ENCODE results near the gene ATG10.
"Not testable (repeated sequence)": the region's sequence is repeated elsewhere in the genome, so short reads cannot be mapped to it uniquely, and the experiment has no call there.

Gene ATG10

DNA sequence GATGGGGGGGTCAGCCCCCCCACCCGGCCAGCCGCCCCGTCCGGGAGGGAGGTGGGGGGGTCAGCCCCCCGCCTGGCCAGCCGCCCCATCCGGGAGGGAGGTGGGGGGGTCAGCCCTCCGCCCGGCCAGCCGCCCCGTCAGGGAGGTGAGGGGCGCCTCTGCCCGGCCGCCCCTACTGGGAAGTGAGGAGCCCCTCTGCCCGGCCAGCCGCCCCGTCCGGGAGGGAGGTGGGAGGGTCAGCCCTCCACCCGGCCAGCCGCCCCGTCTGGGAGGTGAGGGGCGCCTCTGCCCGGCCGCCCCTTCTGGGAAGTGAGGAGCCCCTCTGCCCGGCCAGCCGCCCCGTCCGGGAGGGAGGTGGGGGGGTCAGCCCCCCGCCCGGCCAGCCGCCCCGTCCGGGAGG lies 168.0 kb downstream of the ATG10 start:
- not testable (repeated sequence) for DNase-seq

DNA sequence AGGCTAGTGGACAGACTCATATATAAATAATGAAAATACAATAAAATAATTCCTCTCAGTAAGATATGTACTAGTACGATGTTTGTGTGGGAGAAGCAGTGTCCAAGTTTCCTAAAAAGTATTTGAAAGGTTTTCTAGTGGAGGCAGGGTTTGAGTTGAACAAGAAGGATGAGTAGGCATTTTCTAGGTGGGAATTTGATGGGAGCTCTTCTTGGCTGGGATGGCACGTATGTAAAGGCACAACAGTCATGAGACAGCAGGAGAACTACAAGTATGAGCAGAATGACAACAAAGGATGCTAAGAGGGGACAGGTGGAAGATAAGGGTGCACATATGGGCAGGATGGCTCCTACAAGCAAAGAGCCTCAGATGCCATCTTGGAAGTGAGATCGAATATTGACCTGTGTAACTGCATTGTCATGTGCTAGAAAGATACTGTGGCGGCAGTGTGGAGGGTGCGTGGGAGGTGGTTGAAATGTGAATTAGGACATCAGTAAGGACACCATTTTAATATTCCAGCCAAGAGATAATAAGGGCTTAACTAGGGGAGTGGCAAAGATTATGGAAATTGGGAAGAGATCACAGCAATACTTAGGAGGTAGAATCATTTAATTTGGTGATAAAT lies 170.5 kb downstream of the ATG10 start:
- DNase-seq, result no peak

DNA sequence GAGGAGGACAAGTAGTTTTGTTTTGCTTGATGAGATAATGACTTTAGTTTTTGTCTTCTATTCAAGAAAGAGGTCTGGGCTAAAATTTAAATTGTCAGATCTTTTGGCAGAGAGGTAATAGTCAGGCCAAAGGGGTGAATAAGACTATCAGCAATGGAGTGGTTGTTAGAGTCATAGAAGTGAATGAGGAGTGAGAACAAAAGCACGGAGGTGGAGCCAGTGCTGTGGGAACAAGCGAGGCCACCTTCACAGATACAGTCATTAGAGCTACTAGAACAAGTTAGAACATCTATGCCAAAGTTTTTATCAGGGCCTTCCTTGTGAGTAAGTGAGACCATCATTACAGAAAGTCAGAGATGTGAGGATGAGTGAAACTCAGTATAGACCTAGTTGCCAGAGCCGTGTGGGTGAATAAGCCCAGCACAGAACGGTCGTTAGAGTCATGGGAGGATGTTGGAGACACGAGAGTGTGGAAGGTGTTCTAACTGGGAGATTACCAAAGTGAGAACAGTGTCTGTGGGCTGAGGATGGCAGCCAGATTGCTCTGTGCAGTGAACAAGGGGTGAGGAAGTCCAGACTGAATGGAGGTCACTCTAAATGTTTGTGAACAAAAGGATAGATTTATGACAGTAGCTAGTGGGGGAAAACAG lies 171.2 kb downstream of the ATG10 start:
- no peak for DNase-seq

DNA sequence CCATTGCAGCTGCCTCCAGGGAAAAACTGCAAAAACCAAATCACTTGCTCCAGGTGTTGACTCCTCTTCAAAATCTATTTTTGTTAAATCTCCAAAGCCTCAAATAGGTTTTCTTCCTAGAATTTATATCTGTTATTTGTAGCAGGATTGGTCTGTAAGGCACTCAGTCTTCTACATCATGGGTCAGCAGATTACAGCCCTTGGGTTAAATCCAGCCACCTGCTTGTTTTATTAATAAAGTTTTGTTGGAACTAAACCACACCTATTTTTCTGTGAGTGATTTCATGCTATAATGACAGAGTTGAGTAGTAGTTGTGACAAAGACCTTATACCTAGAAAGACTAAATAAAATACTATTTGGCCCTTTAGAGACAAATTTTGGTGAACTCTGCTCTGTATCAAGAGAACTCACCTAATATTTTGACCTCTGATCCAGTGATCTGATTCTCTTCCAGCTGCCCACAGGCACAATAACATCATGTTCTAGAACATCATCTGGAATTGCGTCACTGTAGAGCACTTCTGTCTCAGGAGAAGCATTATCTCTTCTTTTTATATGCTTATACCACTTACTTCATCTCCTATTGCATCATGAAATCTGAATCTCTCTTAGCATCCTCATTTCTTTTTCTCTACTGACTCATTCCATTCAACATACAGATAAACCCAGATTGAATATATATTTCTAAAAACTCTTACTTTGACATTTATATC lies 176.2 kb downstream of the ATG10 start:
- DNase-seq, result no peak

DNA sequence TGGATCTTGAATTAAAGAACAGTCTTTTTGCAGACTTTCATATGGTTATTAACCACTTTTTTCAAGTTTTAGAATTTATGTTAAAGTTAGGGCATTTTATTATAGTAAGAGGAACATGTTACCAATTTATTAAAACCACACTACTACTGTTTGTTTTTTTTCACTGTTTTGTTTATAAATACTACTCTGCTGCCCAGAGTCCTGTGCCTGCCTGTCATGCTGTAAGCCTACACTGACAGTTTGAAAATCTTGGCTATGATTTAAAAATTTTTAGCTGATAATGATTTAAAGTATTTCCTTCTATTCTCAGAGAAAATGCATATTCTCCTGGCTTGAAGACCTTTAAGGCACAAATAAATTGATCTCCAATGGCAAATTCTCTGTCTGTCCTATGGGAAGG lies 177.6 kb downstream of the ATG10 start:
- no peak for DNase-seq

DNA sequence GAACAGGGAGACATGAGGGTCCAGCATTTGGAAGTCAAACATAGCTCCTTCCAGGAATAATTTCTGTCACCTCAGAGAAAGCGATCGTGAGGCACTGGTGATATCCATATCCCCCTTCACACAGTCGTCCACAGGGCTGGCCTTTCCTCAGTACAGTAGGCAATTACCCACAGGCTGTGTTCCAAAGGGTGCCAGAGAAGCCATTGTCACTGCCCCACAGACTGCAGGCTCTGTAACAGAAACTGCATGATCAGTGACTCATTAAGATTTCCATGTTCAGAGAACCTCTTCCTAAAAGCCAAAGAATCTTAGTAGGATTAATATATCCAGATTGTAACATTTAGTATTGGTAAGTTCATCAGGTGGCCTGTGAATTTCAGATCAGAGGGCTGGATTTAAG lies 178.7 kb downstream of the ATG10 start:
- DNase-seq, result no peak

DNA sequence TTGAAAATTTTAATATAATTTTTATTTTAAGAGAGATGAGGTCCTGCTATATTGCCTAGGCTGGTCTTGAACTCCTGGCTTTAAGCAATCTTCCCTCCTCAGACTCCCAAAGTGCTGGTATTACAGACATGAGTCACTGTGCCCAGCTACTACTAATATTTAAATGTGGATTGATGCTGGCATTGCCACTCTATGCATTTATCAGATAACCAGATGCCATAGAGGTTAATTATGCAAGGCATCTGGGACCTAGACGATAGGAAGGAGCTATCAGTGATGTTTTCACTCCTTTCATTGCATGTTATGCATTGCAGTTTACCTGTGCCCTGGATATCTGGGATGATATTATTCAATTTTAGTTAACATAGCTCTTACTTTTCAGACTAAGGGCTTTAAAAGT lies 179.4 kb downstream of the ATG10 start:
- no peak for DNase-seq

DNA sequence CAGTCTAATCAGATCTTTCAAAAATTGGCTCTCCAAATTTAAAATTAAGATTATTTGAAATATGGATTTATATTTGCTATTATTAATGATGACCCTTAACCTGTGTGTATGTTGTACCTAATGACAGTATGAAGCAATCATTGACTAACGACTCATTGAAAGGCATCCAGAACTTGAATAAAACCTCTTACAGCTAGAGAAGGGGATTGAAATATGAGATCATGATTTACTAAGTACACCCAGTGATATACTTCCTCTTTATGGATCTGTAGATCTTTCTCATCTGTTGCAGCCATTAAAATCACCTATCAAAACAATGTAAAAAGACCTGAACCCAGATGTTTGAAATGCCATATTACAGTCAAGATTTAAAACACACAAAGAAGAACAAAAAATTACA lies 179.8 kb downstream of the ATG10 start:
- no peak for DNase-seq

DNA sequence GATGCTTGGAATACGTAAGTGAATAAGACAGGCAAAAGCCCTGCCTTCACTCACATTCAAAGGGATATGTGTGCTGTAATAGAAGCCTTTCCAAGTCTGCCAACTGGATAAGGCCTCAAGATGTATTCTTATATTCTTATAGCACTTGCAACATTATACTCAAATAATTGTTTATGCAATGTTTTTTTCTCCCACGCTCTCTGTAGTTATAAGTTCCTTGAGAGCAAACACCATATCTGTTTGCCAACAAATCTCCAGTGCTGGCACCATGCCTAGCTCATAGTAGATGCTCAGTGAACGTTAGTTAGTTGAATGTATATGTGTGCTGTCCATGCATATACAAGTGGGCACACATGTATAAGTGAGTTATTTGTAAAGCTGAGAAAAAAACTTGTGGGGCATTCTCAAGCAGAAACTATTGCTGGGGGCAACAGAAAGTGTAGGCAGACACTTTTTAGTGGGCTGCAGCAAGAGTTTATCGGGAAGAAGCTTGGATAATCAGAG lies 181.2 kb downstream of the ATG10 start:
- DNase-seq, result no peak

DNA sequence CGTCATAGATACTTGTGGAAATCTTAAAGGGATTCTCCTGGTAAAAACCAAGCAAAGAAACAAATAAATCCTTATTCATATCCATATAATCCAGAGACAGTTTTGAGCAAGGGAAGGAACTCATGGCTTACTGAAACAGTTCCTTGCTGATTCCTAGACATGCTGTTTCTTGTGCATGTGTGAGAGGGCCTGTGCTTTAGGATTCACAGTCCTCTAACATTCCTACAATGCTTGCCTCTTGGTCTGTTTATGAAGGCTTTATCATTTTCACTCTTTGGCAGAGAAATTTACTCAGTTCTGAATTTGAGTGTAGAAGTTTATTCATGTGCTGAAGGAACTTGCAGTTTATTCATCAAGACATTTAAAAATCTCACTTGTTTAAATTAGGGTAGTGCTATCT lies 183.0 kb downstream of the ATG10 start:
- no peak for DNase-seq

DNA sequence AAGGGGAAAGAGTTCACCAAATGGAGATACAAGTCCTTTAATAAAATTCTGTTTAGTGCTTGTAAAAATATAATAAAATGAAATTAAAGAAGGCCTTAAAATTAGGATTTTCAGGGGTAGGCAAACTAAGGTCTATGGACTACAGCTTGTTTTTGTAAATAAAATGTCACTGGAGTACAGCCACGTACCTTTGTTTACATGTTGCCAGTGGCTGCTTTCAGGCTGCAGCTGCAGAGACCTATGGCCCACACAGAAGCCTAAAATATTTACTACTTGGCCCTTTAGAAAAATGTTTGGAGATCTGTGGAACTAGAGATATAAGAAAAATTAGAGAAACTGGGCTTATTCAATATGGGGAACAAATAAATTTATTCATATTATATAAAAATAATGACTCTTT lies 183.5 kb downstream of the ATG10 start:
- DNase-seq, result no peak

DNA sequence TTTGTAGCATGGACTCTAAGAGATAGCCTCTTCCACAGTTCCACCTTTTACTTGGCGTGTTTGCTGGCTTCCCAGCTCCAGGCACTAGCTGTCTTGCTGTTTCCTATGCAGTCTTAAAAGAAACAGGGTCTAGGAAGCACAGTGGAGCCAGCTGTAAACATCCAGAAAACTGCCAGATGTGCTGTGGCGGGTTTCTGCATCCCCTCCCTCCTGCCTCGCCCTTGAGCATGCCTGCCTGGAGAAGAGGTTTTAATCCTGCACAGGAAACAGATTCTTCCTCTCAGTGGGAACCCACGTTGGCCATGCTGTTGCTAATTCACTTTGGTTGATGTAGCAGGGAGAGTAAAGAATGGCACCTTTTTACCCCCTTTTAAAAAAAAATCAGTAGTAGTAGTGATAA lies 185.1 kb downstream of the ATG10 start:
- no peak for DNase-seq

DNA sequence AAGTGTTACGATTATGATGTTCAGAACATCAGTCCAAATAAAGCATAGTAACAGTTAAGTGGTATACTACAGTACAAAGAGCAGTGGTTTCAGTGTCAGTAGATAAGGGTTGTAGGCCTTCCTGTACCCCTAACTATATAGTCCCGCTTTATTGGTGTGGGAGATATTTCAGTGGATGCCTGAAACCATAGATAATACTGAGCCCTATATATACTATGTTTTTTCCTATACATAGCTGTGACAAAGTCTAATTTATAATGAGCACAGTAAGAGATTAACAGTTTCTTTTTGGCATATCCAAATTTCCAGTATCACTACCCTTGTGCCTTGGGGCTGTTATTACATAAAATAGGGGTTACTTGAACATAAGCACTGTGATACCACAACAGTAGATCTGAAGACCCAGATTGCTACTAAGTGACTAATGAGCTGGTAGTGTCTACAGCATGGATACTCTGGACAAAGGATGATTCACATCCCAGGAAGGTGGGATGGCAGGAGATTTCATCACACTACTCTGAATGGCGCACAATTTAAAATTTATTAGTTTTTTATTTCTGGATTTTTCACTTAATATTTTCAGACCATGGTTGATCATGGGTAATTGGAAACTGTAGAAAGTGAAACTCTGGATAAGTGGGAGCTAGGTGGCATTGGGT lies 187.1 kb downstream of the ATG10 start:
- no peak for DNase-seq

DNA sequence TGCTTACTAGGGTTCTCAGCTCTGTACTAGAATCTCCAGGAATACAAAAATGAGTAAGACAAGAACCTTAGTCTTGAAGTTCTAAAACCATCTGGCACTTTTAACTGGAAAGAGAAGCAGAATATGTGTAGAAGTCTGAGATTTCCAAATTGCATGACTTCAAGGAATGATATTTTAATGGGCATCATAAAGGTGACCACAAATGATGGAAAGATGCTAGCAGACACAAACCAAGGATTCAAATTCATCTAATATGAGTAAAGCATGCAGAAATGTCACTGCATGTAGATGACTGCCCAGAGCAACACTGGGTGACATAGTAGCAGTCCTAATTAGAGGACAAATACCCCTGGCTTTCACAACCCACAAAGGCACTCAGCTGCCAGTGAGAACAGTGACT lies 189.1 kb downstream of the ATG10 start:
- no peak for DNase-seq

DNA sequence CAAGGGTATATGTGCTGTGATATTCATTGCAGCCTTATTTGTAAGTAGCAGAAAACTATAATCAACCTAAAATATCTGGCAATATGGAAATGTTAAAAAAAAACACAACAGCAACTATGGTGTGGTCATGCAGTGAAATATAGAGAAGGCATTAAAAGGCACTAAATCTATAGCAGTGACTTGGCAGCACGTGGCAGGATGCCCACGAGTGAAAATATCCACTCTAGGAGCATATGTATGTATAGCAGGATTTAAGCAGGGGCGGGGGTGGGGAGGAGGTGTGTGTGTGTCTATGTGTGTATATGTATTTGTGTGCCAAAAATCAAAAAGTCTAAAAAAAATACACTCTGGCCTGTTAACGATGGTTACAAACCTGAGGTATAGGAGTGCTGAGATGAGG lies 190.8 kb downstream of the ATG10 start:
- no peak for DNase-seq

DNA sequence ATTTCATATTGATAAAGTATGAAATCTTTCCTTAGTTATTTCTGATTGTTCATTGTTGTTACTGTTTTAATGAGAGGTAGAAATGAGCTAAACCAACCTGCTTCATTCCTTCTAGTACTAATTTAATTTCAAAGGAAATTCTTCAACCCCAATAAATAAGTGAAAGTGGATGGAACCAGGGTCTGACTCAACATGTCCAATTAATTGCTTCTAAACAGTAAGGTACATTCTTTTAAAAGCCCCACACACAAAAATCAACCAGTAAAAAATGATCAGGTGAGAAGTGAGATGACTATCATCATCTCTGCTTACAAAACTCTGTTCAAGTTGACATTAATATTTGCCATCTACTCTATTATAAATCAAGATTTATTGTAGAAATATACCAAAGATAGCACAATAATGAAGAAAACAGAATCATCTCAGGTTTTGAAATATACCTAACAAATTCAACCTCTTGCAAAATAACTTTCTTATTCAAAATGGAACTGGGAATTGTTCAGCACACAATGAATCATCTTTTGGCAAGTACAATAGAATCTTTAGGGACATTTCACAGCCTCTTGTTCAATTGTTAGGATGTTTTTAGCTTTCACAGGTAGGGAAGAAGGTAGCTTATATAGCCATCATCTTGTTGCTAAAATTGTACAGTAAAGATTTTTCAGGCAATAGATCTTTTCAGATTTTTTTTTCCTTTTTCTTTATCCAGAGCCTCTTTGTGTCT lies 191.8 kb downstream of the ATG10 start:
- no peak for DNase-seq

DNA sequence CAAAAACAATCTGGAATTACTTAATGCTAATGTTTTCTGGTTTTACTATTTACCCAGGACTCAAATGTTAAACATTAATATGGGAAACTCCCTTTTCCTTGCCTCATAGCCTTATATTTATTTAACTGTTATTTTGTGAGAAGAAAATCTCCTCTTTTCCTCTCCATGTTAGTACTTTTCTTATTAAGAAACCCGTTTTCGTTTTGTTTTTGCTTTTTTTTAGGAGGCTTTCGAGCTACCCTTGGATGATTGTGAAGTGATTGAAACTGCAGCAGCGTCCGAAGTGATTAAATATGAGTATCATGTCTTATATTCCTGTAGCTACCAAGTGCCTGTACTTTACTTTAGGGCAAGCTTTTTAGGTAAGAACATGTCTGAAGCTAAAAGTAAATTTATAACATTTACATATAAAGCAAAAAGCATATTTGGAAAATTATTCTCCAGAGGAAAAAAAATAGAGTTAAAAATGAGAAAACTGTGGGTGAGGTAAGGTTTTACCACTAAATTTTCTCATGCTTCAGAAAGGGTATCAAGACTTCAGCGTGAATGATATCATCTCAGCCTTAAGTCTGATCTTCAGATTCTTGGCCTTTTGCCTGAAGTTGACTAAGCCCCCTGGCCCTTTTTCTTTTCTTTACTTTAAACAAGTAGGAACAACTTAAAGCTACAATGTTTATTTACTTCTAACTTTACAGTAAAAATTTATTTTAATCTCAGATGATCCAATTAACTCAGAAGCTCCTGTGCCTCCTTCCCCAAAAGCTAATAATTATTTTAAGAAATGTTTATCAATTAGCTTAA lies 192.6 kb downstream of the ATG10 start:
- DNase-seq, result no peak

DNA sequence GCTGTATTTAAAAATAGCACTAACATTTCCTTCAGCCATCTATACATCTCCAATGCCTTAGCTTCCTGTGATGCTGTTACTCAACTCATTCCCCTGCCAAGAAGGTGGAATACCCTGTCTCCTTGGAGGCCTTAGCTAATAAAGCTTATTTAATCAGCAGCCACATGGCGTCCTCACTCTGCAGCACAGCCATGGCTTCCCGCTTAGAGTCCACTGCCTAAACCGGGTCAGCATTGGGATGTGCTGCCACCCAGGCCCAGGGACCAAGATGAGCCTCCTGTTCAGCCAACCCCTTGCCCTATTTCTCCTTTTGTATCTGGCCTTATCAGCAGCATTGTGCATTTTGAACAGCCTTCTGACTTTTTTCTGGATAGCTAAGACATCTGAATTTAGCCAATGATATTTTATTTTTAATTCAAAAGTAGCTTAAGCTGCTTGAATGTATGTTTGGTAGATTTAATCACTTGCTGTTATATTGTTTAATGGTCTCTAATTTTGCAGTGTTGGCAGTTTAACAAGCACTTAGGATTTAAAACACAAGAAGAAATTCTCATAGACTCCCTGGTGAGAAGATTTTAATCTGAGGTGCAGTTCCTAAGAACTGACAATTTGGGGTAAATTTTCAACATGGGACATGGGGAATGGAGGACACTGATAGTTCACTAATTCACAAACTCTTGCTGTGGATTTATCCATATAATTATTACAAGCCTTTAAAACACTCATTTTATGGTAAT lies 193.3 kb downstream of the ATG10 start:
- no peak for DNase-seq

DNA sequence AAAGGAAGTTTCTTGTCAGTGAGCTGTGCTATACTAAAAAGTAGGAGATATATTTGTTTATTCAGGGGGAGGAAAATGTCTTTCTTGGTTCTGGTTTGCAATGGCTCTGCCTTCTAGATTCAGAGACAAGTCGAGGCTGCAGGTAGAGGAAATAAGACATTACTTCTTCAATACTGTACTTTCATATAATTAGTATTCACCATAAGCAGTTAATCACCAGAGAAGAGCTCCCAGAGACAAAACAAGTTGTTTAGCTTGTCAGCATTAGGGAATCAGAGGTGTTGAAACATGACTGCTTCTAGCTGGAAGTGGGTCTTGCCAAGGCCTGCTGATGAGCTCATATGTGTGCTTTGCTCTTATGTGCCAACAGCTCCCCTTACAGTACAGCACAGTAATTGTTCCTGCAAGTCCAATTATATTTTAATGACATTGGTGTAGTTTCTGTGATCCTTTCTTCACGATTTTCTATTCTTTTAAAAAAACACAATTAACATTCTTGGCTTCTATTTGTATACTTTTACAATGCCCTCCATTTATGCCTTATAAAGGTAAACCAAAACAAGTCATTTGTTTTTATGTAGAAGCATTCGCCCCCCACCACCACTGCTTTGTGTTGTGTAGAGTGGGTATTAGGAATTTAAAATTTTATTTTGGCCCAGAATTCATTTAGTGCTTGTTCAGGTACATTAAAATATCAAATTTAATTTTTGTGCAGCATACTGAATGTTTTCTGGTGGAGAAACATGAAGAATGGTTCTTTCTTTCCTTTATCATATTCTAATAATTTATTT lies 194.1 kb downstream of the ATG10 start:
- no peak for DNase-seq

DNA sequence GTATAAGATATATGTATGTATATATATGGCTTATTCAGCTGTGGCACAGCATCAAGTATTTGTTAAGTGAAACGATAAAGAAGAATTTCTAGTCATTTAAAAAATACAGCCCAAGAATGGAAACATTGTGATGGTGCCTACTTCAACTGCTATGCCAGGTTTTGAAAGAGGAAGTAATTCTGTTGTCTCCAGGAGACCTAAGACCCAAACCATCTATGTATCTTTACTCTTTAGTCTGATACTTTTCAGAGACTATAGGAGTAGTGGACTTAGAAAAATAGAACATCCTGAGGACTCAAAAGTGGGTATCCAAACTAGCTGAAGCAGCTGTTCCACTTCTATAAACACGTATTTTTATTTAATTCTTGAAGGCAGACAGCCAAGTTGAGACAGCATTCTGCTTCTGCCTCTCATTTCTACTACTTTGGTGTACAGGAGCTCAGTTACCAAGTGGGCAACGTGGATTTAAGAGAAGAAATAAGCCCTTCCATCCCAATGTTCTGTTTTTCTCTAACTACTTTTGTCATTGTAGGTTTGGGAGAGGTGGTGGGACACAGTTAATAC lies 195.6 kb downstream of the ATG10 start:
- DNase-seq, result no peak
